OCI-LY1 (cell line): ENCODE measurements around the gene N4BP3.

Experiments
- EZH2 ChIP-seq: fragments of 200-600 bp; sonication (generic), shearing (Covaris generic); IDR thresholded peaks from 2 replicates; pipeline ENCODE4 v1.8.0; 2017; ENCODE audit warnings: borderline replicate concordance, mixed run types, mild to moderate bottlenecking, antibody characterized with exemption, low read length, moderate library complexity, mixed read lengths
- TF ChIP-seq, protein P1 (sequence below): fragments of 200-600 bp; sonication (generic), shearing (Covaris generic); IDR thresholded peaks from 2 replicates; pipeline ENCODE4 v1.5.1; 2017; ENCODE audit warnings: mild to moderate bottlenecking, antibody characterized with exemption, low read length, moderate library complexity, mixed read lengths

DNA sequence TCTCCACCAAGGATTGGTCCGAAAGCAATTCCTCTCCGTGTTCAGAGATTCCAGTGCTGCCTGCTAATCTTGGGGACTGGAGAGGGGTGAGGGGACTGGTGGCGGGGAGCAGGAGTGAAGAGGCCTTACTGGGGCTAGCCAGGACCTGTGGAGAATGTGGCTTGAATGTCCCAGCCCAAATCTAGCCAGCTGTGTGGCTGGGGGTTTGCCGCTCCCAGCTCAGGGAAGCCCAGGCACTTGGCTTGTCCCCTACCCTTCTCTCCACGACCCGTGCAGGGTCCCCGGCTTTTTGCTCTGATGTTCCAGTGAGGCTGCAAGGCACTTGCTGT lies 2.4 kb downstream of the N4BP3 start:
- TF ChIP-seq, protein P1, sequence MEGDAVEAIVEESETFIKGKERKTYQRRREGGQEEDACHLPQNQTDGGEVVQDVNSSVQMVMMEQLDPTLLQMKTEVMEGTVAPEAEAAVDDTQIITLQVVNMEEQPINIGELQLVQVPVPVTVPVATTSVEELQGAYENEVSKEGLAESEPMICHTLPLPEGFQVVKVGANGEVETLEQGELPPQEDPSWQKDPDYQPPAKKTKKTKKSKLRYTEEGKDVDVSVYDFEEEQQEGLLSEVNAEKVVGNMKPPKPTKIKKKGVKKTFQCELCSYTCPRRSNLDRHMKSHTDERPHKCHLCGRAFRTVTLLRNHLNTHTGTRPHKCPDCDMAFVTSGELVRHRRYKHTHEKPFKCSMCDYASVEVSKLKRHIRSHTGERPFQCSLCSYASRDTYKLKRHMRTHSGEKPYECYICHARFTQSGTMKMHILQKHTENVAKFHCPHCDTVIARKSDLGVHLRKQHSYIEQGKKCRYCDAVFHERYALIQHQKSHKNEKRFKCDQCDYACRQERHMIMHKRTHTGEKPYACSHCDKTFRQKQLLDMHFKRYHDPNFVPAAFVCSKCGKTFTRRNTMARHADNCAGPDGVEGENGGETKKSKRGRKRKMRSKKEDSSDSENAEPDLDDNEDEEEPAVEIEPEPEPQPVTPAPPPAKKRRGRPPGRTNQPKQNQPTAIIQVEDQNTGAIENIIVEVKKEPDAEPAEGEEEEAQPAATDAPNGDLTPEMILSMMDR, result no peak
- no peak for TF ChIP-seq EZH2
